Vagina (tissue), 2 donors: Measurements from ENCODE around the gene MAML2. TPM values are rescaled to one million over a fixed set of nuclear protein-coding genes. Genes with fewer than 3 reads are reported as not detected.
A peak's percentile ranks its signal among the peaks of the same experiment; 100 is the strongest.

ENCODE experiments used
- DNase-seq, 2 donors: peaks; one replicate each; pipeline ENCODE4 v3.0.0-alpha.2; 2017; ENCODE audit errors: extremely low spot score in 2 of 2
- H3K27ac ChIP-seq: fragments of 200-600 bp; sonication (generic); one replicate; pipeline ENCODE4 v1.5.1; 2019
- H3K27me3 ChIP-seq: fragments of 200-600 bp; sonication (generic); one replicate; pipeline ENCODE4 v1.5.1; 2019
- H3K36me3 ChIP-seq, 2 donors: fragments of 200-600 bp; sonication (generic); one replicate each; pipeline ENCODE4 v1.5.1; 2017 to 2019
- H3K4me1 ChIP-seq: fragments of 200-600 bp; sonication (generic); one replicate; pipeline ENCODE4 v1.5.1; 2019
- H3K4me3 ChIP-seq, 2 donors: fragments of 200-600 bp; sonication (generic); 1 replicate in 1 of 2; 2 replicates in 1 of 2; pipeline ENCODE4 v1.5.1; 2016 to 2019
- H3K9me3 ChIP-seq: fragments of 200-600 bp; sonication (generic); one replicate; pipeline ENCODE4 v1.5.1; 2019
- CTCF ChIP-seq, 3 experiments: fragments of 450-650 bp in 2 of 3; fragments of 200-600 bp in 1 of 3; sonication (generic) in 1 of 3; IDR thresholded peaks; one replicate each; pipeline ENCODE4 v1.5.1; 2017 to 2019; ENCODE audit warnings: antibody characterized with exemption in 3 of 3, mild to moderate bottlenecking in 2 of 3, moderate library complexity in 2 of 3
- POLR2A ChIP-seq, 2 donors: fragments of 450-650 bp; IDR thresholded peaks; one replicate each; pipeline ENCODE4 v1.6.1; 2017; ENCODE audit warnings: antibody characterized with exemption in 2 of 2, mild to moderate bottlenecking in 2 of 2, moderate library complexity in 2 of 2
- POLR2AphosphoS5 ChIP-seq, 2 donors: sonication (generic); formaldehyde crosslinking; IDR thresholded peaks; one replicate each; pipeline ENCODE4 v1.9.0; 2017; ENCODE audit warnings: antibody characterized with exemption in 2 of 2, mild to moderate bottlenecking in 2 of 2, low read depth in 1 of 2; ENCODE audit not compliant: insufficient read depth in 1 of 2
- intact Hi-C: fragments of 100-400 bp; cut with DNase I; formaldehyde crosslinking; loops from one replicate; pipeline ENCODE4 v1.15.1; 2023
- total RNA-seq: library from RNA; depleted of rRNA; stranded (reverse); fragments of >200 nt; gene quantifications from one replicate; pipeline ENCODE4 v1.2.3, GENCODE V29; 2016

The MAML2 gene
- total RNA-seq, 1 donor from 2014 or later: 36.3 TPM

GRCh38 chr11:96144553-96144952 is 198.4 kb downstream of the MAML2 start:
- no peaks in the 10 kb centered on the region for H3K27me3 ChIP-seq
- H3K4me1 ChIP-seq: peaks cover 46% of the 10 kb centered on the region
- H3K36me3 ChIP-seq: no peaks in the 10 kb centered on the region
- no peaks in the 10 kb centered on the region for H3K9me3 ChIP-seq
- peak overlapping the region; percentile 9 for H3K27ac ChIP-seq
- no peak for DNase-seq
- H3K4me3 ChIP-seq: no peak overlapping the region
- TF ChIP-seq POLR2A (IDR thresholded peaks at IDR 0.05): no peak
- no peak for TF ChIP-seq POLR2AphosphoS5 (IDR thresholded peaks at IDR 0.05; ENCODE audit: insufficient read depth in 1 of 2, low read depth in 1 of 2)
- TF ChIP-seq CTCF (IDR thresholded peaks at IDR 0.05): no peak
- intact Hi-C loops: no loop called here

DNA sequence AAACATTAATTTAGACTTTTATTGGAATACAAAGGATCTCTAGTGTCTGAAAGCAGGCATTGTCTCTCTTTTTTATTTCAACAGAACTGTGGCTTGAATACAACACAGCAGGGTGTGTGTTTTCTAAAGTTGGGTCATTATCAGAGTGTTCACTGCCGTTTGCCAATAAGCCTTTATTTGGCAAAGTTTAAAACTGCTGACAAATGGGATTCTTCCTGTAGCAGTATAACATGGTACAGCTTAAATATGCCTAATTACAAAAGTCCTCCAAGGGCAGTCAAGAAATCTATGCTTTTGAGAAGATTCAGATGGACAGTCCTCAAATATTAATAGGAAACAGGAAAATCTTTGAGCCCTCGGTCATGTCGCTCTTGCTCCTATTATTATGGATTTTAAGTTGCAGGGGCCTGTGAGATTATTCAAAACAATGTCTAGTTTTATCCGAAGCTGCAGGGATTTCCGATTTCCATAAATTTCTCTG is 199.9 kb downstream of the MAML2 start:
- Histone ChIP-seq H3K27ac (peak overlapping the region; percentile 40), H3K4me3 (no peak overlapping the region), H3K9me3 (no peaks in the 10 kb centered on the region), H3K36me3 (no peaks in the 10 kb centered on the region), H3K4me1 (peaks cover 46% of the 10 kb centered on the region), H3K27me3 (no peaks in the 10 kb centered on the region)
- no peak for DNase-seq
- no peak for TF ChIP-seq POLR2AphosphoS5 (IDR thresholded peaks at IDR 0.05; ENCODE audit: insufficient read depth in 1 of 2, low read depth in 1 of 2)
- no peak for TF ChIP-seq POLR2A (IDR thresholded peaks at IDR 0.05)
- no peak for TF ChIP-seq CTCF (IDR thresholded peaks at IDR 0.05)
- intact Hi-C loops: no loop called here

DNA sequence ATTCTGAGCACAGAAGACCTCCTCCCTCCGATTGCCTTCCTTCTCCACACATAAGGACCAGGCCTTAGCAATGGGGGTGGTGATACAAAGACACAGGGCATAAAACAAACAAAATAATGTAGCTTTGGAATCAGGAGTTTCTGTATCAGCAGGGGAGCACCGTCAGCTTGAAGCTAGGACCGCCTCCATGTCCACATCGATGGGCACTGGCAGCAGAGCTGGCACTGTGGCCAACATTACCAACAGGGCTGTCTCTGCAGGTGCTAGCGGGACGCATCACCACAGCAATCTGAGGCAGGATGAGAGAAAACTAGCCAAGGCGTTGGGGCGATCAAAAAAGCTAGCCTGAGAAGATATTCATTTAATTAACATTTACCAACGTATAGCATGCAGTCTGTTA is 201.4 kb downstream of the MAML2 start:
- no peak for DNase-seq
- Histone ChIP-seq H3K9me3 (no peaks in the 10 kb centered on the region), H3K4me1 (peaks cover 40% of the 10 kb centered on the region), H3K36me3 (no peaks in the 10 kb centered on the region), H3K27ac (no peak overlapping the region), H3K27me3 (no peaks in the 10 kb centered on the region), H3K4me3 (no peak overlapping the region)
- intact Hi-C loops: no loop called here
- TF ChIP-seq POLR2A (IDR thresholded peaks at IDR 0.05) (no peak), POLR2AphosphoS5 (IDR thresholded peaks at IDR 0.05; ENCODE audit: insufficient read depth in 1 of 2, low read depth in 1 of 2) (no peak), CTCF (IDR thresholded peaks at IDR 0.05) (no peak)

- DNase-seq: no peak
- peaks cover 33% of the 10 kb centered on the region for H3K4me1 ChIP-seq
- H3K4me3 ChIP-seq: no peak overlapping the region
- no peaks in the 10 kb centered on the region for H3K27me3 ChIP-seq
- intact Hi-C loops: no loop called here
- TF ChIP-seq POLR2A (IDR thresholded peaks at IDR 0.05) (no peak), CTCF (IDR thresholded peaks at IDR 0.05) (no peak), POLR2AphosphoS5 (IDR thresholded peaks at IDR 0.05; ENCODE audit: insufficient read depth in 1 of 2, low read depth in 1 of 2) (no peak)
- H3K27ac ChIP-seq: no peak overlapping the region
- H3K36me3 ChIP-seq: no peaks in the 10 kb centered on the region
- no peaks in the 10 kb centered on the region for H3K9me3 ChIP-seq
Measured at GRCh38 chr11:96139691-96140090, 203.3 kb downstream of the MAML2 start.

GRCh38 chr11:96137373-96137772 is 205.6 kb downstream of the MAML2 start:
- intact Hi-C loops: no loop called here
- no peak overlapping the region for H3K27ac ChIP-seq

More at GRCh38 chr11:96137373-96137772, 205.6 kb downstream of the MAML2 start:
- H3K9me3 ChIP-seq: no peaks in the 10 kb centered on the region
- H3K27me3 ChIP-seq: no peaks in the 10 kb centered on the region
- H3K36me3 ChIP-seq: no peaks in the 10 kb centered on the region
- no peak for DNase-seq
- TF ChIP-seq CTCF (IDR thresholded peaks at IDR 0.05): no peak
- TF ChIP-seq POLR2A (IDR thresholded peaks at IDR 0.05): no peak
- no peak for TF ChIP-seq POLR2AphosphoS5 (IDR thresholded peaks at IDR 0.05; ENCODE audit: insufficient read depth in 1 of 2, low read depth in 1 of 2)
- no peak overlapping the region for H3K4me3 ChIP-seq
- H3K4me1 ChIP-seq: peaks cover 19% of the 10 kb centered on the region
